HepG2 (cell line): ENCODE measurements around the gene ZIC2. TPM values are rescaled to one million over a fixed set of nuclear protein-coding genes. Genes with fewer than 3 reads are reported as not detected.

ENCODE experiments used
- ATAC-seq: fragments of 200-7000 bp; cut with Tn5 transposase; 3 replicates; pipeline ENCODE4 v1.9.1; 2020; ENCODE audit warnings: mild to moderate bottlenecking, moderate library complexity
- BruUV-seq: library from RNA; stranded (reverse); fragments of 400-500 nt; replicated peaks from 2 replicates; lab custom pipeline; 2021; lab: Mats Ljungman, UMichigan
- CTCF ChIA-PET: fragments of 300-600 bp; formaldehyde crosslinking; extraction: SDS; loops from one replicate; lab custom pipeline; 2021; ENCODE audit warnings: low total read pairs, inconsistent platforms, low intra/inter-chr PET ratio; lab: Yijun Ruan, JAX
- POLR2A ChIA-PET: fragments of 350-600 bp; sonication (Branson Sonifier 250); formaldehyde crosslinking; loops from one replicate; lab custom pipeline; 2020; ENCODE audit warnings: antibody characterized with exemption, inconsistent platforms; lab: Yijun Ruan, JAX
- DNase-seq: peaks from one replicate; pipeline ENCODE4 v3.0.0-alpha.2; 2015; ENCODE audit warnings: low spot score
- FAIRE-seq: peaks from 3 replicates; lab custom pipeline; 2011; peaks lifted over from hg19 to GRCh38; lab: Jason Lieb, UNC
- H2AFZ ChIP-seq: one replicate; pipeline ENCODE4 v1.6.1; 2011; ENCODE audit warnings: low read length, inconsistent platforms
- H3K27ac ChIP-seq: fragments of 300-600 bp; 3 replicates; pipeline ENCODE4 v1.8.0; 2011; ENCODE audit warnings: mixed run types, mild to moderate bottlenecking, mixed read lengths, low read length, inconsistent platforms; ENCODE audit not compliant: insufficient read depth; ENCODE audit errors: extremely low read length
- H3K27me3 ChIP-seq, 2 experiments: fragments of 200-600 bp in 1 of 2; 2 replicates in 1 of 2; 3 replicates in 1 of 2; pipeline versions ENCODE4 v1.6.0 to v1.8.0; 2011; ENCODE audit warnings: low read length in 2 of 2, mild to moderate bottlenecking in 2 of 2, moderate library complexity in 2 of 2, inconsistent platforms in 1 of 2; ENCODE audit not compliant: insufficient read depth in 2 of 2, control insufficient read depth in 1 of 2
- H3K36me3 ChIP-seq, 2 experiments: fragments of 200-600 bp in 1 of 2; replicated peaks in 1 of 2; 2 replicates in 1 of 2; 3 replicates in 1 of 2; pipeline versions ENCODE4 v1.5.1 to v1.8.0; 2011; ENCODE audit warnings: low read length in 2 of 2, inconsistent platforms in 1 of 2; ENCODE audit not compliant: insufficient read depth in 2 of 2, control insufficient read depth in 1 of 2
- H3K4me1 ChIP-seq: 2 replicates; pipeline ENCODE4 v1.5.1; 2012; ENCODE audit warnings: low read length, inconsistent platforms; ENCODE audit not compliant: insufficient read depth
- H3K4me2 ChIP-seq: 2 replicates; pipeline ENCODE4 v1.6.0; 2011; ENCODE audit warnings: low read depth, low read length, inconsistent platforms
- H3K4me3 ChIP-seq, 3 experiments: fragments of 200-600 bp in 1 of 3; sonication (generic), shearing (Covaris generic) in 1 of 3; replicated peaks in 1 of 3; 2 replicates each; pipeline ENCODE4 v1.5.1; 2011 to 2016; ENCODE audit warnings: low read length in 3 of 3, inconsistent platforms in 2 of 3, low read depth in 2 of 3, mild to moderate bottlenecking in 2 of 3, control low read depth in 1 of 3, mixed read lengths in 1 of 3; ENCODE audit not compliant: insufficient read depth in 1 of 3
- H3K79me2 ChIP-seq: one replicate; pipeline ENCODE4 v1.6.1; 2011; ENCODE audit warnings: low read length, inconsistent platforms; ENCODE audit not compliant: insufficient read depth
- H3K9ac ChIP-seq: 2 replicates; pipeline ENCODE4 v1.6.0; 2011; ENCODE audit warnings: mild to moderate bottlenecking, low read depth, low read length, inconsistent platforms; ENCODE audit not compliant: insufficient read depth
- H3K9me3 ChIP-seq: 2 replicates; pipeline ENCODE4 v1.5.1; 2012; ENCODE audit warnings: mild to moderate bottlenecking, low read length
- H4K20me1 ChIP-seq: 2 replicates; pipeline ENCODE4 v1.6.0; 2011; ENCODE audit warnings: inconsistent platforms, mild to moderate bottlenecking, low read length, moderate library complexity; ENCODE audit not compliant: insufficient read depth
- GLI4 ChIP-seq: sonication (generic); formaldehyde crosslinking; IDR thresholded peaks from 2 replicates; pipeline ENCODE4 v1.5.1; 2020; ENCODE audit warnings: missing genetic modification reagents, mild to moderate bottlenecking, moderate library complexity, borderline replicate concordance
- KDM1A ChIP-seq: IDR thresholded peaks from 2 replicates; pipeline ENCODE4 v1.6.1; 2016; ENCODE audit warnings: missing compliant biosample characterization
- MAZ ChIP-seq, 2 experiments: sonication (generic) in 1 of 2; formaldehyde crosslinking in 1 of 2; IDR thresholded peaks; 2 replicates each; pipeline versions ENCODE4 v1.5.0 to v1.6.1; 2012 to 2020; ENCODE audit warnings: low read depth in 2 of 2, mild to moderate bottlenecking in 2 of 2, borderline replicate concordance in 1 of 2, improper control_type of control experiment in 1 of 2, low read length in 1 of 2, missing genetic modification reagents in 1 of 2, moderate library complexity in 1 of 2
- MXD4 ChIP-seq: IDR thresholded peaks from 2 replicates; pipeline ENCODE4 v1.6.1; 2016; ENCODE audit warnings: mild to moderate bottlenecking, missing biosample characterization, missing genetic modification reagents
- SETDB1 ChIP-seq: sonication (generic); formaldehyde crosslinking; IDR thresholded peaks from 2 replicates; pipeline ENCODE4 v1.5.1; 2020; ENCODE audit warnings: missing genetic modification reagents, mild to moderate bottlenecking, borderline replicate concordance
- ZNF30 ChIP-seq: sonication (generic); formaldehyde crosslinking; IDR thresholded peaks from 2 replicates; pipeline ENCODE4 v1.5.0; 2020; ENCODE audit warnings: mild to moderate bottlenecking, missing genetic modification reagents
- ZNF501 ChIP-seq: sonication (generic); formaldehyde crosslinking; IDR thresholded peaks from 2 replicates; pipeline ENCODE4 v1.5.1; 2020; ENCODE audit warnings: mild to moderate bottlenecking, moderate library complexity, missing genetic modification reagents
- ZNF619 ChIP-seq: sonication (generic); formaldehyde crosslinking; IDR thresholded peaks from 2 replicates; pipeline ENCODE4 v1.4.0; 2020; ENCODE audit warnings: mild to moderate bottlenecking, missing genetic modification reagents
- ZNF7 ChIP-seq: IDR thresholded peaks from 2 replicates; pipeline ENCODE4 v1.6.1; 2016; ENCODE audit warnings: missing biosample characterization, missing genetic modification reagents
- ZNF782 ChIP-seq: sonication (generic); formaldehyde crosslinking; IDR thresholded peaks from 2 replicates; pipeline ENCODE4 v1.4.0; 2020; ENCODE audit warnings: missing genetic modification reagents, mild to moderate bottlenecking, borderline replicate concordance
- WGBS: methylation state at CpG from one replicate; pipeline ENCODE4 v1.1.6; 2017; ENCODE audit warnings: low lambda C conversion rate; 5-methylcytosine and 5-hydroxymethylcytosine counted together
- in situ Hi-C: cut with HindIII; loops from 2 replicates; pipeline ENCODE4 v1.10.0; 2017; ENCODE audit warnings: low pct_unique_long_range_greater_than_20kb; ENCODE audit not compliant: extremely low pct_ligation_motif_present
- intact Hi-C: fragments of 100-400 bp; cut with micrococcal nuclease; formaldehyde crosslinking; loops from one replicate; pipeline ENCODE4 v1.10.0; 2022; ENCODE audit not compliant: unreplicated experiment
- polyA plus RNA-seq, 8 experiments: library from polyadenylated mRNA; depleted of rRNA in 3 of 8; stranded (reverse) in 7 of 8; unstranded in 1 of 8; fragments of >200 nt; fragmentation: Illumina TruSeq in 4 of 8; extraction: Trizol in 4 of 8; gene quantifications; 2 replicates each; pipeline versions ENCODE4 v1.2.1 to v1.2.3, GENCODE V29; 2011 to 2016; ENCODE audit warnings: low read depth in 4 of 8, missing spikeins in 1 of 8, mixed read lengths in 1 of 8; ENCODE audit not compliant: insufficient read depth in 1 of 8
- total RNA-seq, 5 experiments: library from RNA; depleted of rRNA; stranded (reverse); fragments of >200 nt; fragmentation: Illumina TruSeq; extraction: Trizol; gene quantifications; 2 replicates each; pipeline ENCODE4 v1.2.3, GENCODE V29; 2016; ENCODE audit warnings: low read depth in 1 of 5
- TF ChIP-seq, protein P1 (sequence below): sonication (generic); formaldehyde crosslinking; conservative IDR thresholded peaks from 2 replicates; pipeline ENCODE4 v1.4.0; 2020; ENCODE audit warnings: missing genetic modification reagents
- TF ChIP-seq, protein P2 (sequence below): sonication (generic); formaldehyde crosslinking; IDR thresholded peaks from 2 replicates; pipeline ENCODE4 v1.4.0; 2020; ENCODE audit warnings: missing genetic modification reagents

ZIC2 gene
- total and polyA plus RNA-seq, 2 of the 13 experiments (the other 11 are each of a cell fraction or from before 2014, with no cell fraction given), result 0.13 TPM; not detected in 1

DNA sequence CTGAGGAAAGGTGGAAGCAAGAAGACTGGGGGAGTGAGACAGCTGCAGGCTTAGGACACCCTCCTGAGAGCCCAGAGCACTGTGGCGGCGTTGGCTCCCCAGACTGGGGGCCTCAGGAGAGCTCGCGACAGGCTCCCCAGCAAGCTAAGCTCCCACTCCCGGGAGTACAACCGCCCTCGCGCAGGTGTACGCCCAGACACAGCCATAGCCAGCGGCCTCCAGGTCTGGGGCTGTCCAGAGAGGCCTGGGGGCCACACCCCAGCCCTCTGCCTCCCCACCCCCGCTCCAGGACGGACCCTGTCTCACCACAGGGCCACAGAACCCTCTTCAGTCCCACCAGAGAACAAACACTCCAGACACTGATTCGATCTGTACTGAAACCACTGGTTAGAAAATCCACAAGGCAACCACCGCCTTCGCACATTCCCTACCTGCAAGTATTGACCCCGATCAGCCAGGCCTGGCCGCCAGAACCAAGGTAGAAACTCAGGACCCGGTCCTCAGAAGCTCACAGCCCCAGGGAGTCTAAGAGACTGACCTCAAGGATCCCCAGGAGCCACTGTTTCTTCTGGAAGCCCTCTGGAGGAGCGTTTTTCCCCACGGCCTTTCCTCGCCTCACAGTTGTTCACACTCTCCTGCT lies 26.4 kb upstream of the ZIC2 start:
- Histone ChIP-seq H3K4me1 (peaks cover 51% of the 10 kb centered on the region), H3K9me3 (no peaks in the 10 kb centered on the region), H2AFZ (no peak overlapping the region), H3K9ac (no peak overlapping the region), H4K20me1 (no peaks in the 10 kb centered on the region), H3K79me2 (no peaks in the 10 kb centered on the region), H3K4me2 (no peak overlapping the region)
- ATAC-seq, result no peak
- POLR2A ChIA-PET, result no interaction called here
- WGBS, result 64% methylated on average over 12 of the region's 21 CpGs
- in situ Hi-C loops (no loop called here), intact Hi-C loops (no loop called here)
- BruUV-seq, result no TSS peak
- CTCF ChIA-PET, result no interaction called here
- no peak for DNase-seq
- FAIRE-seq, result no peak
- no peak for TF ChIP-seq ZNF7 (CRISPR knock-in tag)
- TF ChIP-seq KDM1A (CRISPR knock-in tag), result no peak
- TF ChIP-seq, all 625 proteins: peak for 0
- Histone ChIP-seq H3K27ac (no peak overlapping the region), H3K36me3 (no peaks in the 10 kb centered on the region), H3K27me3 (peaks cover 8 to 87% of the 10 kb centered on the region in 2 experiments), H3K4me3 (no peak overlapping the region)

GRCh38 chr13:99955747-99956472 lies 25.7 kb upstream of the ZIC2 start:
- in situ Hi-C loops, result no loop called here
- FAIRE-seq (no peak), ATAC-seq (no peak), DNase-seq (no peak)
- no TSS peak for BruUV-seq
- Histone ChIP-seq H4K20me1 (no peaks in the 10 kb centered on the region), H3K4me1 (peaks cover 51% of the 10 kb centered on the region), H3K9ac (no peak overlapping the region), H3K79me2 (no peaks in the 10 kb centered on the region), H3K36me3 (no peaks in the 10 kb centered on the region), H2AFZ (no peak overlapping the region), H3K9me3 (no peaks in the 10 kb centered on the region), H3K27ac (no peak overlapping the region), H3K27me3 (peaks cover 11 to 85% of the 10 kb centered on the region in 2 experiments), H3K4me3 (peak overlapping the region; percentile 41 to 69 (median 45); a peak in 5 of 6 replicates), H3K4me2 (peak overlapping the region; percentile 89)
- POLR2A ChIA-PET, result no interaction called here
- CTCF ChIA-PET, result no interaction called here
- intact Hi-C loops, result no loop called here
- 83% methylated on average over 56 of the region's 57 CpGs for WGBS
- TF ChIP-seq MXD4, result no peak
- TF ChIP-seq MAZ (IDR thresholded peaks at IDR 0.05; ENCODE audit: borderline replicate concordance, low read depth, low read length), result no peak
- TF ChIP-seq MAZ (CRISPR knock-in tag; IDR thresholded peaks at IDR 0.05; ENCODE audit: low read depth), result peak; percentile 13; the same call in 1 of the 2 replicates
- TF ChIP-seq, protein P1, sequence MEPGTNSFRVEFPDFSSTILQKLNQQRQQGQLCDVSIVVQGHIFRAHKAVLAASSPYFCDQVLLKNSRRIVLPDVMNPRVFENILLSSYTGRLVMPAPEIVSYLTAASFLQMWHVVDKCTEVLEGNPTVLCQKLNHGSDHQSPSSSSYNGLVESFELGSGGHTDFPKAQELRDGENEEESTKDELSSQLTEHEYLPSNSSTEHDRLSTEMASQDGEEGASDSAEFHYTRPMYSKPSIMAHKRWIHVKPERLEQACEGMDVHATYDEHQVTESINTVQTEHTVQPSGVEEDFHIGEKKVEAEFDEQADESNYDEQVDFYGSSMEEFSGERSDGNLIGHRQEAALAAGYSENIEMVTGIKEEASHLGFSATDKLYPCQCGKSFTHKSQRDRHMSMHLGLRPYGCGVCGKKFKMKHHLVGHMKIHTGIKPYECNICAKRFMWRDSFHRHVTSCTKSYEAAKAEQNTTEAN (CRISPR knock-in tag), result no peak
- TF ChIP-seq ZNF619 (CRISPR knock-in tag), result no peak
- TF ChIP-seq GLI4 (CRISPR knock-in tag), result no peak
- 0 out of 2 replicates have a peak, but pooled peaks have one; percentile 23 for TF ChIP-seq ZNF782 (CRISPR knock-in tag)
- no peak for TF ChIP-seq ZNF501 (CRISPR knock-in tag)
- TF ChIP-seq SETDB1, result no peak
- TF ChIP-seq ZNF30 (CRISPR knock-in tag), result no peak
- TF ChIP-seq, protein P2, sequence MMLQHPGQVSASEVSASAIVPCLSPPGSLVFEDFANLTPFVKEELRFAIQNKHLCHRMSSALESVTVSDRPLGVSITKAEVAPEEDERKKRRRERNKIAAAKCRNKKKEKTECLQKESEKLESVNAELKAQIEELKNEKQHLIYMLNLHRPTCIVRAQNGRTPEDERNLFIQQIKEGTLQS (CRISPR knock-in tag), result no peak
